Breast epithelium (tissue), 3 donors: ENCODE data around the gene ZNF438.

Experiments used
- CTCF ChIP-seq, 3 donors: fragments of 450-650 bp; IDR thresholded peaks; one replicate each; pipeline ENCODE4 v1.5.1; 2016 to 2017; ENCODE audit warnings: antibody characterized with exemption in 3 of 3, mild to moderate bottlenecking in 3 of 3, moderate library complexity in 3 of 3
- POLR2A ChIP-seq: fragments of 450-650 bp; IDR thresholded peaks from one replicate; pipeline ENCODE4 v1.6.1; 2016; ENCODE audit warnings: antibody characterized with exemption, mild to moderate bottlenecking, moderate library complexity

DNA sequence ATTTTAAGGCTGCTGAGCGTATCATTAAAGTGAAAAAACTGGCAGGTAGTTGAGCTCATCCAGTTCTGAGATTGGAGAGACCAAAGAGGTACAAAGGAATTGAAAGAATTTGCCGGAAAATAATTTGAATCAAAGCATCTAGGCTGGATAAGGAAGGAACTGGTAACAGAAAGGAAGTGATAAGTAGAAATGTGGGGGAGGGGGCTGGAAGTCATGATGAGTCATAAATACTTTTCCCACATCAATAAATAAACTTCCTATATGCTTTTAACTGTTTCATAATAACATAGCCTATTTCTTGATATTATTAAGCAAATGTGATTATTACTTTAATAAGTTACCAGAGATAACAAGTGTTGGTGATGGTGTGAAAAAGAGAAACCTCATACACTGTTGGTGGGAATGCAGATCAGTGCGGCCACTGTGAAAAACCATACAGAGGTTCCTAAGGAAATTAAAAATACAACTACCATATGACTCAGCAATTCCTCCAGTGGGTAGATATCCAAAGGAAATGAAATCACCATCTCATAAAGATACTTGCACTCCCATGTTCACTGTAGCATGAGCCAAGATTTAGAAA, 27.0 kb downstream of the ZNF438 start:
- TF ChIP-seq POLR2A (no peak), CTCF (IDR thresholded peaks at IDR 0.05) (no peak)
